Stimulated activated CD4-positive, alpha-beta T cell treated with anti-CD3 and anti-CD28 coated beads, Interleukin-15, amount 100 ng/mL, for 1 hour (primary cell): ENCODE data around the gene TMEM185B.
"Not testable (repeated sequence)": the region's sequence is repeated elsewhere in the genome, so short reads cannot be mapped to it uniquely, and the experiment has no call there.

Experiments
- DNase-seq, 2 donors: peaks; one replicate each; pipeline ENCODE4 v3.0.0-alpha.2; 2020; ENCODE audit warnings: low read depth in 1 of 2, low spot score in 1 of 2

The TMEM185B gene

GRCh38 chr2:120223034-120223912 lies at the start of gene TMEM185B:
TMEM185B (minus strand) TSS chr2:120223400; CDS start chr2:120222976, 424 bp downstream.
- peak; percentile 85 to 90 for DNase-seq

DNA sequence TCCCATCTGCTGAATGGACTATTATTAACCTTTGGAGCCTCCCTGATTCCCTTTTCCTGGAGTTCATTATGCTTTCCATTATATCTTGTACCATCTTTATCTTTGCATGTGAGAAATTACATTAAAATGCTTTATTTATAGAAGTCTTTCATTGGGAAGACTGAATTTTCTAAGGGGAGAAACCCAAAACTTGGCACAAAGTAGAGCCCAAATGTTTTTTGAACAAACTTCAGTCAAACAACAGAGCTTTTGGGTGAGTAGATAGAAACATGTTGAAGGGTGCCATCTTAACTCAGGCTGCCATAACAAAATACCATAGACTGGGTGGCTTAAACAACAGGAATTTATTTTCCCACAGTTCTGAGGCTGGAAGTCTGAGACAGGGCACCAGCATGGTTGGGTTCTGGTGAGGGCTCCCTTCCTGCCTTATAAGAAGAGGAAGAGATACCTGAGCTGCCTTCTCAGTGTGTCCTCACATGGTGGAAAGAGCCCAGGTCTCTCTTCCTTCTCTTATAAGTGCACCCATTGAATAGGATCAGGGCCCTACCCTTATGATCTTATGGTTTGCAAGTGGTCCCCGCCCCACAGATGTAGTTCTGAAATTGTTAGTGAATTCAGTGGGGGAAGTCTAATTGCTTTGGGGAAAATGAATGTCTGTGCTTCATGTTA lies 48.6 kb upstream of the TMEM185B start:
- DNase-seq = no peak

GRCh38 chr2:120269816-120270215 lies 46.6 kb upstream of the TMEM185B start:
- no peak for DNase-seq

DNA sequence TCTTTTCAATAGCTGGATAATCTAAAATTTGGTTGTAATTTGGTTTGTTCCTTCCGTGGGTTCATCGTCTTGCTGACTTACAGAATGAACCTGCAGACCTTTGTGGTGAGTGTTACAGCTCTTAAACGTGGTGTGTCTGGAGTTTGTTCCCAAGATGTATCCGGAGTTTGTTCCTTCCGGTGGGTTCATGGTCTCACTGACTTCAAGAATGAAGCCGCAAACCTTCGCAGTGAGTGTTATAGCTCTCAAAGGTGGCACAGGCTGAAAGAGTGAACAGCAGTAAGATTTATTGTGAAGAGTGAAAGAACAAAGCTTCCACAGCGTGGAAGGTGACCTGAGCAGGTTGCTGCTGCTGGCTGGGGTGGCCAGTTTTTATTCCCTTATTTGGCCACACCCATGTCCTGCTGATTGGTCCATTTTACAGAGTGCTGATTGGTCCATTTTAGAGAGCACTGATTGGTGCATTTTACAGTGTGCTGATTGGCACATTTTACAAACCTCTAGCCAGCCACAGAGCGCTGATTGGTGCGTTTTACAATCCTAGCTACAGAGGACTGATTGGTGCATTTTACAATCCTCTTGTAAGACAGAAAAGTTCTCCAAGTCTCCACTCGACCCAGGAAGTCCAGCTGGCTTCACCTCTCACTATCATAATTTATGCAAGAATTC lies 46.0 kb upstream of the TMEM185B start:
- no peak for DNase-seq

DNA sequence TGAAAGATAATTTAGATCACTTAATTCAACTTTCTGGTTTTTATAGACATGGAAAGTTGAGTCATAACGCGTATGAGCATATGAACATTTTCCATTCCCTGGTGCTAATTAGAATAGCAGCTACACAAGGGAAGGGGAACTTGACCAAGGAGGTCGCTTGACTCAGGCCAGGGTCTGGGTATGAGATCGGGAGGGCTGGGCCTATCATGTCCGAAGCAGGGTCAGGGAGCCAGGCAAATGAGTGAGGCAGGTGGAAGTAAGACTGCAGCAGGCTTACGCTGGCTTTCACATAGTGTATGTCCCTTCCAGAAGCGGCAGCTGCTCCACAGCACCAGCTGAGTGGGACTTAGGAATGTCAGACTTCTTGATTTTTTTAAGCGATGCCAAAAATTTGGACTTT lies 44.1 kb upstream of the TMEM185B start:
- no peak for DNase-seq

- no peak for DNase-seq
These were observed 41.8 kb upstream of the TMEM185B start for GRCh38 chr2:120265006-120265405.

DNA sequence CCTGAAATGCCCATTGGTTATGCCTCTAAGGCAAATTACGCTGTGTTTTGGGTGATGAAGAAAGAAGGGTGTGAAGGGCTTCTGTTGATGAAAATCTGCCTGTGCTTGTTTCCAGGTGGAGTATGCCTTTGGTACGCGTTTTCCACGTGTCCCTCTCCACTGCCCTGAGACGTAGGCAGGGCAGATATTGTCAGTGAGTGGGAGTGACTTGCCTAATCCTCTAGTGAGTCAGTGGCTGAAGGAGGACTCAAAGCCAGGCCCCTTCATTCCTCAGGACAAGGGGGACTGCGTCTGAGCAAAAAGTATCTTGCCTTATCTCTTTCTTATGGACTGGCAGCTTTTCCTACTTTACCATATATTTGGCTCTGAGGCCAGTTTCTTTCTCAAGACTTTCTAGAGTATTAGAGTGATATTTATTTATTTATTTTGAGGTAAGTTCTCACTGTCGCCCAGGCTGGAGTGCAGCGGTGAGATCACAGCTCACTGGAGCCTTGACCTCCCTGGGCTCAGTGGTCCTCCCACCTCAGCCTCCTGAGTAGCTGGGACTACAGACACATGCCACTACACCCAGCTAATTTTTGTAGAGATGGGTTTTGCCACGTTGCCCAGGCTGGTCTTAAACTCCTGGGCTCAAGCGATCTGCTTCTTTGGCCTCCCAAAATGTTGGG lies 39.7 kb upstream of the TMEM185B start:
- no peak for DNase-seq

DNA sequence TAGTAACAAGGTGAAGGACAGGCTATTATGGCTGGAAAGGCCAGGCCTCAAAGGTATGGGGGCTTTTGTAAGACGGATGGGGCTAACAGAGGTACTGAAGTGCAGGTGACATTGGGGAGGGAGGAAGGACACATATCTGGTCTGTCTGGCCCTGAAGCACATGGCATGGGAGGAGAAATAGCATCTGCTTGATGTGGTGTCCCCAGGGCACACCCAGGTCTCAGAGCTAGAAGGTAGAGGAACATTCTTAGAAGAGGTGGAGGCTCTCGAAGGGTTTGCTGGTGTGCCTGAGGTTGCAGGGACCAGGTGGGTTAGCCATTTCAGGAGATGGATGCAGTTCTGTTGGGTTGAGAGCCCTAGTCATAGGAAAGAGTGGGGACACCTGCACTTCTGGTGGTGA lies 39.0 kb upstream of the TMEM185B start:
- no peak for DNase-seq

- peak in 1 of 2 donors; percentile 6 for DNase-seq
These were observed 38.3 kb upstream of the TMEM185B start for GRCh38 chr2:120261387-120262006.

DNA sequence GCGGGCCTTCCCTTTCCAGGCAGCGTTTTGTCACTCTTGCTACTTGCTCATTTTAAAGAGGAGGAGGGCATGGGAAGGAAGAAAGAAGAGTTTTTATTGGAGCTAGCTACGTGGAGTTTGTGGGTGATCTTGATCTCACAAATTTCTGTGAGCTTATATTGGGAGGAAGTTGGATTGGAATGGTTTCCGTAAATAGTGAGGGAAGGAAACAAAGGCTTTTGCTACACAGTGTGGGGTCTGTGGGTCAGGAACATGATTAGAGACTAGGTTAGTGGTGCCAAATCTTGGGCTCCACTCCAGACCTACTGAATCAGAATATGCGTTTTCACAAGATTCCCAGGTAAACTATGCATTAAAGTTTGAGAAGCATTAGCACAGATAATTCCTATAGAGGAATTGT lies 37.5 kb upstream of the TMEM185B start:
- DNase-seq = no peak

DNA sequence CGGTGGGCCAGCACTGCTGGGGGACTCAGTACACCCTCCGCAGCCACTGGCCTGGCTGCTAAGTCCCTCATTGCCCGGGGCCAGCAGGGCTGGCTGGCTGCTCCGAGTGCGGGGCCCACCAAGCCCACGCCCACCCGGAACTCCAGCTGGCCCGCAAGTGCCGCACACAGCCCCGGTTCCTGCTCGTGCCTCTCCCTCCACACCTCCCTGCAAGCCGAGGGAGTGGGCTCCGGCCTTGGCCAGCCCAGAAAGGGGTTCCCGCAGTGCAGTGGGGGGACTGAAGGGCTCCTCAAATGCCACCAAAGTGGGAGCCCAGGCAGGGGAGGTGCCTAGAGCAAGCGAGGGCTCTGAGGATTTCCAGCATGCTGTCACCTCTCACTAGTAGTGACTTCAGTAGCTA lies 36.7 kb upstream of the TMEM185B start:
- DNase-seq = not testable (repeated sequence)

- DNase-seq = no peak
These were observed 35.0 kb upstream of the TMEM185B start for GRCh38 chr2:120258196-120258595.

DNA sequence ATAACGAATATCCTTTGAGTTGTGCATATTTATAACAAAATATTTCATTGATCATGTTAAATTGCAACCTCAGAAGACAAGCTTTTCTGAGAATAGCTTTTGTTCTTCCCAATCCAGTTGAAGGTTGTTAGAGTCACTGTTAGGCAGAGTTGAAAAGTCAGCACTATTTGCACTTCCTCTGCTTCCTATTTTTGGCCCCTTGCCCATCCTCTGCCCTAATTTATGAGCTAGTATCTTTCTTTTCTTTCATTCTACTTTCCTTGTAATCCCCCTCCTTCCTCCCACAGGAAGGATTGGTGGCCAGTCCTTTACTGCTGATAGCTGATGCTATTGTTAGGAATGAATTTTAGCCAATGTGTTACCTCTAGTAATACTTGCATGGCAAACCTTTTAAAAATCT lies 34.3 kb upstream of the TMEM185B start:
- no peak for DNase-seq

DNA sequence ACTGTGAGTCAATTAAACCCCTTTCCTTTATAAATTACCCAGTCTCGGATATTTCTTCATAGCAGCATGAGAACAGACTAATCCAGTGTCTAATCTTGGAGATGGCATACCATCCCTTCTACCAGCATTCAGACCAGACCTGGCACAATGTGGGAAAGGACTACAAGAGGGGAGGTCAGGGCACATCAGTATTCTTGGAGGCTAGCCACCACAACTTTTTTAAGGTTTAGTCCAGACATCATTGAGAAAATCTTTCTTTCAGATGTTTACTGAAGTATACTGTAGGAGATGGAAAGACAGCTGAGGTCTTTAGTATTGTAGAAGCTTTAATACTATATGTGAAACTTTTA lies 33.4 kb upstream of the TMEM185B start:
- DNase-seq = no peak

DNA sequence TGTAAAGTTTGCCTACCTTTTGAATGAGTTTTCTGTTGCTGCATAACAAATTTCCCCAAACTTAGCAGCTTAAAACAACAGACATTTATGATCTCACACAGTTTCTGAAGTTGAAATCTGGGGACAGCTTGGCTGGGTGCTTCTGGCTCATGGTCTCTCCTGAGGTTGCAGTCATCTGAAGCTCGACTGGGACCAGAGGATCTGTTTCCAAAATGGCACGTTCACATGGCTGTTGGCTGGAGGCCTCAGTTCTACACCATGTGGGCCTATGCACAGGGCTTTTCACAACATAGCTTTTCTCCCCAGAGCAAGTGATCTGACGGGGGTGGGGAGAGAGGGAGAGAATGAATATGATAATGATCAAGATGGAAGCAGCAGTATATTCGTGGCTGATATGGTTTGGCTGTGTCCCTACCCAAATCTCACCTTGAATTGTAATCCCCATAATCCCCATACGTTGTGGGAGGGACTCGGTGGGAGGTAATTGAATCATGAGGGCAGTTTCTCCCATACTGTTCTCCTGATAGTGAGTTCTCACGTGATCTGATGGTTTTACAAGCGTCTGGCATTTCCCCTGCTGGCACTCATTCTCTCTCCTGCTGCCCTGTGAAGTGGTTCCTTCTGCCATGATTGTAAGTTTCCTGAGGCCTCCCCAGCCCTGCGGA lies 32.9 kb upstream of the TMEM185B start:
- DNase-seq = no peak

DNA sequence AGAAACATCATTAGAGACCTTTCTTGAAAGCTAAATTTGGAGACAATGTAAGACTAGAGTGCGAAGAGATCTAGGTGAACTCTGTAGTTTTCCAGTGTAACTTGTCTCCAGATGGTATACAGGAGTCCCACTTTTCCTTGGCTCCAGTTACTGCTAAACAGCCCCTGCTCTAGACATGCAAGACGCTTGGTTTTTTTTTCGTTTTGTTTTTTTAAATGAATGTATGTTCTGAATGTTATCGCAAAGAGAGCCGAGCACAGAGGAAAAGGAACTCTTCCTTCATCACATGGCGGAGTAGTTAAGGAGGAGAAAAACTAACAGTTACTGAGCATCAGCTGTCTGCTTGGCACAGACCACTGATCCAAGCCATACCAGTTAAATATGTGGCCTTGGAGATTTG lies 31.9 kb upstream of the TMEM185B start:
- no peak for DNase-seq

DNA sequence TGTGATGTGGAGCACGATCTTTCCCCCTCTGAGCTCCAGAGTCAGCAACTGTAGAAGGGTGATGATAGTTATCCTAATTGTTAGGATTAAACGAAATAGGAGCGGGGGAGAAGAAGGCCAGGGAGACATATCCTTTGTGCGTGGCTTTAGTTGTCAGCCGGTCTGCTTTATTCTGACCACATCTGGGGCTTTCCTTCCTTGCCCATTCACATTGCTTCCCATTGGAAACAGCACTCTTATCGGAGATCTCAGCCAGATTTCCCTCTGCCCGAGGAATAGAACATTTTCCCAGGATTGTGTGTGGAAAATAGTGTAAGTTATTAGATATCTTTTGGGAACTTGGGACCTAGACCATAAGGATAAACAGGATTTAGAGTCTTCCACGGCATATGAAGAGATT lies 31.0 kb upstream of the TMEM185B start:
- DNase-seq = no peak

DNA sequence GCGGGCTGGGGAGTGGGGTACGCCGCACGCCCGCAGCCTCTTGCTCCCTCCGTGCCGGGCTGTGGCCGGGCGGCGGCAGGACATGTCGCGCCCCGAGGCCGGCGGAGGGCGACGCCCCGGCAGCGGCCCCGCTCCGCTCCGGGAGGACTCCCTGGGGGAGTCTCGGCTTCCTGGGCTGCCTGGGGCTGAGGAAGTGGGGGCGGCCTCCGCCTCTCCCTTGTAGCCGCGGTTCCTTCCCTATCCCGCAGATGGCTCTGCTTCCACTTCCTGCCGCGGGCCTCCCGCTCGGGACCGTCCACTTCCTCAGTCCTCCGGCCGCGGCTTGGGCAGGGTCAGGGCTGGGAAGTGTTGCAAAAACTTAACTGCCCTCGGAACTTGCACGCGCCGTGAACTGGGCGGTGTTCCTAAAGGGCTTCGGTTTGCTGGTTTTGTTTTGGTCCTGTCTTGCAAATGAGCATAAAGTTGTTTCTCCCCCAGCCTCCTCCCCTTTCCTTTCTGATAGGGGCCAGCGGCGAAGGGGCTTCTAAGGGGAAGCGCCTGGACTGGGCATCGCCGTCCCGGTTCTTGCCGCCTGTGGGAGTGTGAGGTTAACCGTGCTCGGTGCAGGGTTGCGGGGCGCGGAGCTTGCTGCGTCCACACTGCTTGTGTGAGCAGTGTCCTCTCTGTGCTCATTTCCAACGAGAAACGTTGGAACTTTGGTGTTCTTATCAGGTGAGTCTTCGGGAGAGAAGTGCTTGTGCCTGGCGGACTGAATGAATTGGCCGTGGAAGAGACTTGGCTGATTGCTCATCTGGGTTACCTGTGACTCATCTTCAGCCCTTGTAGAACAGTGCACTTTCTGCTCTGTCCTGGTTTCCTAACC lies 30.1 kb upstream of the TMEM185B start:
- peak in 1 of 2 donors; percentile 15 for DNase-seq

- DNase-seq = peak; percentile 94 to 97
These were observed 29.2 kb upstream of the TMEM185B start, which contains the start of gene RALB for GRCh38 chr2:120252225-120253020. RALB (plus strand) TSS chr2:120252852; CDS start chr2:120278665, 25,813 bp downstream.
